Heart right ventricle (tissue), 16 donors: ENCODE data around the gene HIGD2A. TPM values are rescaled to one million over a fixed set of nuclear protein-coding genes. Genes with fewer than 3 reads are reported as not detected.

Experiments
- ATAC-seq, 8 donors: fragments of 200-7000 bp; cut with Tn5 transposase; one replicate each; pipeline ENCODE4 v1.9.1; 2020; ENCODE audit warnings: mild to moderate bottlenecking in 8 of 8, moderate library complexity in 8 of 8, moderate number of reproducible peaks in 1 of 8
- DNase-seq, 2 donors: peaks; one replicate each; pipeline ENCODE4 v3.0.0-alpha.2; 2020
- H3K27ac ChIP-seq, 10 donors: fragments of 200-600 bp; sonication (generic) in 2 of 10; one replicate each; pipeline versions ENCODE4 v1.5.0 to v1.8.0; 2020 to 2022; ENCODE audit warnings: mild to moderate bottlenecking in 3 of 10
- H3K27me3 ChIP-seq, 7 donors: fragments of 200-600 bp; one replicate each; pipeline ENCODE4 v1.8.0; 2021 to 2022; ENCODE audit warnings: mild to moderate bottlenecking in 2 of 7
- H3K36me3 ChIP-seq, 9 donors: fragments of 200-600 bp; sonication (generic) in 1 of 9; one replicate each; pipeline versions ENCODE4 v1.5.0 to v1.8.0; 2020 to 2022; ENCODE audit warnings: mild to moderate bottlenecking in 2 of 9
- H3K4me1 ChIP-seq, 9 donors: fragments of 200-600 bp; sonication (generic) in 1 of 9; one replicate each; pipeline versions ENCODE4 v1.5.0 to v1.8.0; 2020 to 2022; ENCODE audit warnings: mild to moderate bottlenecking in 4 of 9
- H3K4me3 ChIP-seq, 10 donors: fragments of 200-600 bp; sonication (generic) in 2 of 10; one replicate each; pipeline versions ENCODE4 v1.5.0 to v1.8.0; 2020 to 2022; ENCODE audit warnings: mild to moderate bottlenecking in 7 of 10, moderate library complexity in 2 of 10
- H3K9me3 ChIP-seq, 11 donors: fragments of 200-600 bp in 10 of 11; sonication (generic) in 2 of 11; one replicate each; pipeline versions ENCODE4 v1.5.0 to v1.8.0; 2013 to 2022; ENCODE audit warnings: mild to moderate bottlenecking in 2 of 11, control low read depth in 1 of 11, moderate library complexity in 1 of 11
- CTCF ChIP-seq, 9 donors: fragments of 200-600 bp; sonication (generic) in 2 of 9; IDR thresholded peaks; one replicate each; pipeline versions ENCODE4 v1.5.0 to v1.8.0; 2021 to 2022; ENCODE audit warnings: antibody characterized with exemption in 9 of 9, mild to moderate bottlenecking in 5 of 9, moderate library complexity in 1 of 9
- WGBS, 2 donors: extraction: QIAGEN DNeasy Blood & Tissue Kit; methylation state at CpG; one replicate each; pipeline ENCODE4 v1.1.7; 2013; ENCODE audit warnings: inconsistent platforms in 1 of 2; 5-methylcytosine and 5-hydroxymethylcytosine counted together
- intact Hi-C, 10 donors: fragments of 100-400 bp; cut with DNase I; formaldehyde crosslinking; loops; one replicate each; pipeline versions ENCODE4 v1.11.1 to v1.14.2; 2022
- polyA plus RNA-seq, 2 donors: library from polyadenylated mRNA; stranded (reverse); fragments of 200-250 nt; gene quantifications; one replicate each; pipeline ENCODE4 v1.2.3, GENCODE V29; 2013
- total RNA-seq, 10 donors: library from RNA; stranded (reverse); fragmentation: NEBNext Ultra II Directional in 3 of 10; extraction: Animal tissue kit (Norgen Biotek cat#: 25700) in 3 of 10; gene quantifications; one replicate each; pipeline versions ENCODE4 v1.2.1 to v1.2.4, GENCODE V29; 2021 to 2023
- donor health status: Arrhythmogenic right ventricular cardiomyopathy.
- donor health status: ischemic (EF 13 %, LVEDD 7.1; RV severe dilation, severe dysfunction).
- donor health status: healthy with polysubstance abuse.
- donor health status: DM: no; HTN: yes; CAD: no.
- donor health status: DM: no; HTN: no; CAD: no.
- donor health status: ischemic (EF 25% LVEDD 6.9; RV normal size, moderate dysfunction).
- donor health status: ischemic (EF 25% LVEDD 5.7; RV mildly dilated, moderate dysfunction).
- donor health status: healthy.
- donor health status: DM: yes; HTN: yes; CAD: no.
- donor health status: Ischemic cardiomyopathy.
- donor health status: ischemic (EF 35%, LVEDD 5.7; RV mildly dilated, moderate dysfunction).
- donor health status: nonischemic (EF 11% LVEDD 7.7; RV severe dilation, severe dysfunction).
- donor health status: DM: yes; HTN: yes; CAD: no.
- donor health status: PGD.
- donor health status: ischemic (EF 29% LVEDD 5.4; RV normal size, mild dysfunction).
- donor health status: nonischemic (EF 23%, LVEDD 6.1; RV moderate dilation, normal function).

The HIGD2A gene
- total and polyA plus RNA-seq, 12 donors, result 198 to 349 (median 233) TPM

- Histone ChIP-seq H3K36me3 (peaks cover 0 to 64% (median 29%) of the 10 kb centered on the region in 9 donors), H3K4me3 (no peak overlapping the region), H3K27me3 (no peaks in the 10 kb centered on the region), H3K4me1 (peaks cover 6 to 37% (median 23%) of the 10 kb centered on the region in 9 donors), H3K27ac (peak overlapping the region in 7 of 10 donors; percentile 15 to 46 (median 23)), H3K9me3 (no peaks in the 10 kb centered on the region)
- no peak for ATAC-seq
- intact Hi-C loops, result loop anchor here in 1 of 10 donors (10.0 kb wide), 1 partner anchor 151 kb away; the partner anchor contains the start of gene RNF44
- 63 to 81% methylated on average over 15 of the region's 15 CpGs for WGBS, 2 donors
- TF ChIP-seq CTCF (IDR thresholded peaks at IDR 0.05), result no peak
- no peak for DNase-seq
Measured at GRCh38 chr5:176383248-176383905, 5.2 kb upstream of the HIGD2A start.

GRCh38 chr5:176383961-176384360 is 4.6 kb upstream of the HIGD2A start:
- DNase-seq (no peak), ATAC-seq (no peak)
- intact Hi-C loops, result loop anchor here in 1 of 10 donors (10.0 kb wide), 1 partner anchor 151 kb away; the partner anchor contains the start of gene RNF44
- Histone ChIP-seq H3K9me3 (no peaks in the 10 kb centered on the region), H3K4me1 (peaks cover 6 to 37% (median 23%) of the 10 kb centered on the region in 9 donors), H3K36me3 (peaks cover 0 to 64% (median 29%) of the 10 kb centered on the region in 9 donors), H3K27ac (peak overlapping the region in 4 of 10 donors; percentile 20 to 46 (median 36)), H3K4me3 (no peak overlapping the region), H3K27me3 (no peaks in the 10 kb centered on the region)
- TF ChIP-seq CTCF (IDR thresholded peaks at IDR 0.05), result no peak
- 85 to 86% methylated on average over 9 of the region's 9 CpGs for WGBS, 2 donors

- H3K9me3 ChIP-seq, result no peaks in the 10 kb centered on the region
- ATAC-seq (no peak), DNase-seq (no peak)
- peaks cover 0 to 64% (median 29%) of the 10 kb centered on the region in 9 donors for H3K36me3 ChIP-seq
- peaks cover 6 to 40% (median 25%) of the 10 kb centered on the region in 9 donors for H3K4me1 ChIP-seq
- no peaks in the 10 kb centered on the region for H3K27me3 ChIP-seq
- 89 to 90% methylated on average over 8 of the region's 8 CpGs for WGBS, 2 donors
- H3K4me3 ChIP-seq, result no peak overlapping the region
- TF ChIP-seq CTCF (IDR thresholded peaks at IDR 0.05), result no peak
- H3K27ac ChIP-seq, result no peak overlapping the region
- intact Hi-C loops, result loop anchor here in 1 of 10 donors (10.0 kb wide), 1 partner anchor 150 kb away; the partner anchor contains the start of gene RNF44
Measured at GRCh38 chr5:176384366-176384930, 4.1 kb upstream of the HIGD2A start.

- intact Hi-C loops, result loop anchor here in 1 of 10 donors (10.0 kb wide), 1 partner anchor 150 kb away; the partner anchor contains the start of gene RNF44
- TF ChIP-seq CTCF (IDR thresholded peaks at IDR 0.05), result no peak
- Histone ChIP-seq H3K27me3 (no peaks in the 10 kb centered on the region), H3K36me3 (peaks cover 0 to 64% (median 29%) of the 10 kb centered on the region in 9 donors), H3K27ac (no peak overlapping the region), H3K9me3 (no peaks in the 10 kb centered on the region), H3K4me3 (no peak overlapping the region), H3K4me1 (peaks cover 6 to 45% (median 30%) of the 10 kb centered on the region in 9 donors)
- ATAC-seq (no peak), DNase-seq (no peak)
- WGBS, 2 donors, result 84 to 91% methylated on average over 12 of the region's 12 CpGs
Measured at GRCh38 chr5:176384991-176385390, 3.6 kb upstream of the HIGD2A start.
